ENCODE data around the gene STXBP5.

Gene STXBP5

DNA sequence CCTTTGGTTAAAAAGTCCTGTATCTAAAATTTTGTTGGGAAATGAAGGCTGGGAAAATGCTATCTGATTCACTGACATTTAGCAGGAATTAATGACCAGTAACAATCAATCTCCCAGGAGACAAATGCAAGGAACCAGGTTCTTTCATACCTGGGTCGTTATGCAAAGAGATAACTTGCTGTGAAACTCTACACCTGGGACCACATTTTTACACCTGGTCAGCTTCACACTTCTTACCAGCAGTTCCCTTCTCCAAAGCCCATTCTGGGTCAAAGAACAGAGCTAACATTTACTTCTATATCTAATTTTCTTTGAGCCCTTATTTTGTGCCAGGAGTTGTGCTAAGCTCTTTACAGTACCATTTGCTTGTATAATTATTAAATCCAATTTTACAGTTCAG, 27.4 kb upstream of the STXBP5 start:
- Histone ChIP-seq H3K9ac (no peak overlapping the region), H3K9me3 (replicated peaks in 1 of 11) (no peaks in the 10 kb centered on the region), H3K4me1 (no peaks in the 10 kb centered on the region), H4K20me1 (no peaks in the 10 kb centered on the region), H3K27ac (no peak overlapping the region), H3K4me2 (no peak overlapping the region), H3K36me3 (no peaks in the 10 kb centered on the region), H3K4me3 (no peak overlapping the region), H3K27me3 (no peaks in the 10 kb centered on the region)
- no peak for TF ChIP-seq Cebpa-rat (IDR thresholded peaks at IDR 0.05)

DNA sequence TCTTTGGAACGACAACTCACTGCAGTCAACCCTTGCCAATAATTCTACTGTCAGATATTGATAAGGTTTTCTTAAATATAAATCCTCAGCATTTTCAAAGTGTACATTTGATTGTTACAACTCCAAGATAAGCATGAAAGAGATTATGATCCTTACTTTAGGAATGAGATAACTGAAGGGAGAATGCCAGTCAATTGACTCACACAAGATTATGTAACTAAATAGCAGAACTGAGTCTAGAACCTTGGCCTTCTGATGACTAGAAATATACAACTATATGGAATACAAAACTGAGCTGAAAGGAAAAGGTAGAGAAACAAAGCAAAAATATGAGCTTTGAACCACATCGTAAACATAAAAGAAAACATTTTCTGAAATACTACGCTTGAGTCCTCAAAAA, 26.9 kb upstream of the STXBP5 start:
- H4K20me1 ChIP-seq: no peaks in the 10 kb centered on the region

DNA sequence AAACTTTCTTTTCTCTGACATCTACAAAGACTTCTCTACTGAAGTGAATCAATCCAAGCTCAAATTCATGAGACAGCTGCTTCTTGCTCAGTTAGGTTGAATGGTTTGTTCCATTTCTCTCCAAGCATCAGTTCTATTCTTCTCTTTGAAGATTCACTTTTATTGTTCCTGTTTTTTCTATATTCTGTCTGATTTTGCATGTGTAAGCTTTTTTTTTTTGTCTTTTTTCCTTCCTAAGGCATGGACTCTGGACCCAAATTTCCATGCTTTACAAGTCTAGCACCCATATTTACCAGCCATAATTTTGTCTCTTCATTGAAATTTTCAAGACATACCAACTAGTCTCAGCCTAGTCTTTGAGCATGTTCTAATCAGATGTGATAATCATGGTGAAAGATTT, 25.9 kb upstream of the STXBP5 start:
- no peaks in the 10 kb centered on the region for H3K4me1 ChIP-seq
- H3K9me3 ChIP-seq (replicated peaks in 1 of 11): no peaks in the 10 kb centered on the region
- H4K20me1 ChIP-seq: no peaks in the 10 kb centered on the region
- no peaks in the 10 kb centered on the region for H3K27me3 ChIP-seq
- no peak overlapping the region for H3K4me2 ChIP-seq
- H3K27ac ChIP-seq: no peak overlapping the region
- TF ChIP-seq Cebpa-rat (IDR thresholded peaks at IDR 0.05): no peak
- H3K9ac ChIP-seq: no peak overlapping the region
- no peaks in the 10 kb centered on the region for H3K36me3 ChIP-seq
- H3K4me3 ChIP-seq: no peak overlapping the region

More for the DNA sequence above, 26.9 kb upstream of the STXBP5 start:
- no peak overlapping the region for H3K4me3 ChIP-seq
- no peaks in the 10 kb centered on the region for H3K36me3 ChIP-seq
- no peak overlapping the region for H3K9ac ChIP-seq
- TF ChIP-seq Cebpa-rat (IDR thresholded peaks at IDR 0.05): no peak
- H3K4me1 ChIP-seq: no peaks in the 10 kb centered on the region
- no peaks in the 10 kb centered on the region for H3K27me3 ChIP-seq
- H3K9me3 ChIP-seq (replicated peaks in 1 of 11): no peaks in the 10 kb centered on the region
- H3K27ac ChIP-seq: no peak overlapping the region
- H3K4me2 ChIP-seq: no peak overlapping the region

DNA sequence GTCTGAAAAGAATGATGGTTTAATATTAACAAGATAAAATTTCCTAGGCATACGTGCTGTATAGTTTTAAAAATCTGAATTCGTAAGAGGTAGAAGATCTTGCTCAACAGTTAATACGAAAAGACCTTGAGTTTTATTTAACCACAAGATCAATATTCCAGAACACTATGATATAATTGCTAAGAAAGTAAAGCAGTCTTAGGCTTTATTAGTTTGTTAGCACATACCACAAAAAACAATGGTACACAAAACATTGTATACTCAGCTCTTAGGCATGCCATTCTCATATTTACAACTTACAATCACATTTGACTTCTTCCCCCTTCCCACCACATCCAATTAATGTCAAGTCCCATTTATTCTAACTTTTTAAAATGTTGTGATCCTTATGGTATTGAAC, 24.4 kb upstream of the STXBP5 start:
- H3K4me2 ChIP-seq: no peak overlapping the region

DNA sequence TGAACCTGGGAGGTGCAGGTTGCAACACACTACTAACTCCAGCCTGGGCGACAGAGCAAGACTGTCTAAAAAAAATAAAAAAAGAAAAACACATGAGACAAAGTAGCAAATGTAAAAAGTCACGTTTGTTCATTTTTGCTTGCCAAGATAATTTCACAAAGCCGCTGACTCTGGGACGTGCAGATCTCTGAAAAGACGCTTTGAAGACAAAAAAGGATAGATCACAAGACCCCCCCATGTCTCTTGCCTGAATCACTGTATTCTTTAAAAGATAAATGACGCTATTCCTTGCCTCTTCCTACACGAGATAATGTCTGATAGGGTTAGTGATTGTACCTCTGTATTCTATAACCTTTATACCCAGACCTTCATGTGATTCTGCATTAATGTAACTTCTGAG, 23.3 kb upstream of the STXBP5 start:
- Histone ChIP-seq H4K20me1 (no peaks in the 10 kb centered on the region), H3K36me3 (no peaks in the 10 kb centered on the region), H3K4me1 (no peaks in the 10 kb centered on the region), H3K4me2 (no peak overlapping the region), H3K27me3 (no peaks in the 10 kb centered on the region), H3K9me3 (replicated peaks in 1 of 11) (no peaks in the 10 kb centered on the region), H3K9ac (no peak overlapping the region), H3K4me3 (no peak overlapping the region), H3K27ac (no peak overlapping the region)
- TF ChIP-seq Cebpa-rat (IDR thresholded peaks at IDR 0.05): no peak

More for the DNA sequence above, 24.4 kb upstream of the STXBP5 start:
- Histone ChIP-seq H3K4me1 (no peaks in the 10 kb centered on the region), H3K36me3 (no peaks in the 10 kb centered on the region), H3K4me3 (no peak overlapping the region), H3K9ac (no peak overlapping the region), H3K9me3 (replicated peaks in 1 of 11) (no peaks in the 10 kb centered on the region), H3K27me3 (no peaks in the 10 kb centered on the region), H4K20me1 (no peaks in the 10 kb centered on the region), H3K27ac (no peak overlapping the region)
- TF ChIP-seq Cebpa-rat (IDR thresholded peaks at IDR 0.05): no peak

DNA sequence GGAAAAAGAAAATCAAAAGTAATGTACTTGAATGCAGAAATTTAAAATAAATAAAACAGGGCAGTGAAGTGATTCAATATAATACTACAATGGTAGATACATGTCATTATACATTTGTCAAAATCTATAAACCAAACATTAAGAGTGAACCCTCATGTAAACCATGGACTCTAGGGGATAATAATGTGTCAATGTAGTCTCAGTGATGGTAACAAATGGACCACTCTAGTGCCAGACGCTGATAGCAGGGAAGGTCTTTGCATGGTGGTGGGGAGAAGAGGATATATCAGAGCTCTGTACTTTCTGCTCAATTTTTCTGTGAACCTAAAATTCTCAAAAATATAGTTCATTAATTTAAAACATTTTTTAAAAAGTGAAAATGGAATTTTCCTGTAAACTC, 19.8 kb upstream of the STXBP5 start:
- H3K9ac ChIP-seq: no peak overlapping the region
- H3K27me3 ChIP-seq: no peaks in the 10 kb centered on the region
- no peaks in the 10 kb centered on the region for H3K4me1 ChIP-seq
- no peak overlapping the region for H3K4me2 ChIP-seq
- no peak overlapping the region for H3K27ac ChIP-seq
- H4K20me1 ChIP-seq: no peaks in the 10 kb centered on the region
- TF ChIP-seq Cebpa-rat (IDR thresholded peaks at IDR 0.05): no peak
- no peaks in the 10 kb centered on the region for H3K36me3 ChIP-seq
- H3K4me3 ChIP-seq: no peak overlapping the region
- H3K9me3 ChIP-seq (replicated peaks in 1 of 11): no peaks in the 10 kb centered on the region

DNA sequence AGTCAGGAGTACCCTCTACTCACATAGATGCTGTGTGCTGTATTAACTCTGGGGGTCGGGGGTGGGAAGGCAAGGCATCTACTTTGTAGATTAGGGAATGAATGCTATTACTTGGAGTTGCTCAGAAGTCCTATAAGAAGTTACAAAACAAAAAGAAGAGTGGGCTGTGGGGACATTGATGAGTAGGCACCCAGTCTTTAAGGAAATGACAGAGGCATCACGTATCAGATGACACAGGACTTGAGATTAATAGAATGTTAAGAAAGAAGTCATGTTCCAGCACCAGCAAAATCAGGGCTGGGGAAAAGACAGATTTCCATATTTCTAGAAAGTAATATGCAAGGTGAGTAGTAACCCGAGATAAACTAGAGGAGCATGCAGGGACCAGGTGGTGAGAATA, 19.0 kb upstream of the STXBP5 start:
- Histone ChIP-seq H3K27ac (no peak overlapping the region), H3K9me3 (replicated peaks in 1 of 11) (no peaks in the 10 kb centered on the region), H3K4me1 (no peaks in the 10 kb centered on the region), H3K9ac (no peak overlapping the region), H4K20me1 (no peaks in the 10 kb centered on the region), H3K4me3 (no peak overlapping the region), H3K27me3 (no peaks in the 10 kb centered on the region), H3K36me3 (no peaks in the 10 kb centered on the region), H3K4me2 (no peak overlapping the region)
- no peak for TF ChIP-seq Cebpa-rat (IDR thresholded peaks at IDR 0.05)

DNA sequence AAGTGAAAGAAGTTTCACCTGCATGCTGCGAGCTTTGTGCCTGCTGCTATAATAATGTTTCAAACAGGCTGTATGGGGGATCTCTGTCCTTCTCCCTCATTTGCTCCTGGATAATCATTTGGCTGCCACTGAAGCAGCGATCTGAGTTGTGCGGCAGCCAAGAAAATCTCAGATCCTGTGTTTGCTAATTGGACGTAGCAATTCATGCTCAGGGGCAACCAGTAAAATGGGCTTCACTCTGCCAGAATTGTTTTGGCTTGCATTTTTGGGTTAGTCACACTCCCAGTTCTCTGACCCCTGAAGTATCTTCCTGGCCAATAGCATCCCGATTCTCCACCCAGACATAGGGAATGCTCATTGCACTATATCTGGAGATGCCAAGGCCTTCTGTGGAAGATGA, 13.7 kb upstream of the STXBP5 start:
- Histone ChIP-seq H3K9me3 (replicated peaks in 1 of 11) (no peaks in the 10 kb centered on the region), H4K20me1 (no peaks in the 10 kb centered on the region), H3K36me3 (no peaks in the 10 kb centered on the region), H3K4me1 (peaks cover 0 to 15% (median 12%) of the 10 kb centered on the region in 10 experiments; a peak in 16 of 20 replicates), H3K27me3 (no peaks in the 10 kb centered on the region), H3K27ac (no peak overlapping the region), H3K9ac (no peak overlapping the region), H3K4me2 (no peak overlapping the region), H3K4me3 (no peak overlapping the region)
- TF ChIP-seq Cebpa-rat (IDR thresholded peaks at IDR 0.05): no peak

DNA sequence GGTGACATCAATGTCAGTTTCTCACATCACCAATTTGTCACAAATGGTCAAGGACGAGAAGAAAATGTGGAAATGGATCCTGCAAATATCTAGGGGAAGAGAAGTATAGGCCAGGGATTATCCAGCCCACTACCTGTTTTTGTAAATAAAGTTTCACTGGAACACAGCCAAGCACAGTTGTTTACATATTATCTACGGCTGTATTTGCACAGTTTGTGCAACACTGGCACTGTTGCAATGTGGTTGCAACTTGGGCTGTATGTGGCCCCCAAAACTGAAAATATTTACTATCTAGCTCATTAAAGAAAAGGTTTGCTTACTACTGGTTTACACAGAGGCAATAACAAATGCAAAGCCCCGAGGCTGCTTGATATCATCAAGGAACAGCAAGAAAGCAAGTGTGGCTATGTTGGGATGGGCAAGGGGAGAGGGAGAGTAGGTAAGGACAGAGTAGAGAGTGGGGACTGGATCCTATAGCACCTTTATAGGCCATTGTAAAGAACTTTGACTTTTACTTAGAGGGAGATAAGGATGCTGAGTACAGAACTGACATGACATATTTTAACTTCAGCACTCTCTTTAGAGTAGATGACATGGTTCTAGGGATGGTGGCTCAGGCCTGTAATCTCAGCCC, 11.8 kb upstream of the STXBP5 start:
- peaks cover 0 to 20% (median 15%) of the 10 kb centered on the region in 10 experiments; a peak in 16 of 20 replicates for H3K4me1 ChIP-seq
- H3K27ac ChIP-seq: no peak overlapping the region
- TF ChIP-seq Cebpa-rat (IDR thresholded peaks at IDR 0.05): no peak
- no peaks in the 10 kb centered on the region for H3K9me3 ChIP-seq (replicated peaks in 1 of 11)
- H3K9ac ChIP-seq: no peak overlapping the region
- no peaks in the 10 kb centered on the region for H3K36me3 ChIP-seq
- no peak overlapping the region for H3K4me2 ChIP-seq
- H4K20me1 ChIP-seq: no peaks in the 10 kb centered on the region
- H3K27me3 ChIP-seq: no peaks in the 10 kb centered on the region
- no peak overlapping the region for H3K4me3 ChIP-seq

DNA sequence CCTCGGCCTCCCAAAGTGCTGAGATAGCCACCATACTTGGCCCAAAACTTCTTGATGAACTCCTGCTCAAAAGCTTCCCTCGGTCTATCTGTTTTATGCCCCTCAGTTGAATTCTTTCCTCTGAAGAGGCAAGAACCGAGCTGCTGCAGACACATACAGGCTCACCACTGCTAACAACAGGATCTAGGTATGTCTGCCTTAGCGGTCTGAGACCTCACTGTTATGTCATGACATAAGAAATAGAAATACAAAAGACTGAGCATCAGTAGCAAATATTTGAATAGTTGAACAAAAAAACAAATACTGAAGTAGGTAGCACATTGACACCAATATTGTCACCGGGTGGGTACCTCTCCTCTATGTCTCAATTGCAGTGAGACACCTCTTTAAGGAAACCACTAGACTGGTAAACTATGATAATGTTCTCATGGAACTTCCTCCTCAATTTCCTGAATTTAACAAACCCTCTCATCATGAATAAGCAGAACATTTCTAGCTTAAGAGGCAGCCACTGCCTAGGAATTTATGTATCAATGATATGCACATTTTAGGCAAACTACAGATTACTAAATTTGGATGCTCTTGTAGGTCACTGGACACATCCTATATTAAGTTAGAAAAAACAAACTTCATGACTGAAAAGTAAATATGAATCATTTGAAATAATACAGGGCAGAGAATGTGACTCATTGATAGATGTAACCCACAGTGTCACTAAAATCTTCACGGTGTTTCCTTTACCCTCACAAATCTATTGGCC, 9.4 kb upstream of the STXBP5 start:
- peak overlapping the region in 3 of 11 experiments; percentile 10 to 39 (median 24); a peak in 4 of 22 replicates for H3K27ac ChIP-seq
- H3K4me1 ChIP-seq: peaks cover 0 to 20% (median 15%) of the 10 kb centered on the region in 10 experiments; a peak in 16 of 20 replicates
- H3K9ac ChIP-seq: no peak overlapping the region
- no peaks in the 10 kb centered on the region for H4K20me1 ChIP-seq
- no peaks in the 10 kb centered on the region for H3K27me3 ChIP-seq
- no peaks in the 10 kb centered on the region for H3K36me3 ChIP-seq
- H3K4me3 ChIP-seq: no peak overlapping the region
- no peak for TF ChIP-seq Cebpa-rat (IDR thresholded peaks at IDR 0.05)
- peak overlapping the region in 8 of 11 experiments; percentile 11 to 68 (median 46); a peak in 15 of 22 replicates for H3K4me2 ChIP-seq
- H3K9me3 ChIP-seq (replicated peaks in 1 of 11): no peaks in the 10 kb centered on the region

Data from BLaER1 treated with 17β-estradiol and CSF1 and Interleukin-3, amounts not matched to agents 10 nM and 100 nM (cell line).